GM12873 (cell line): ENCODE data around the gene ICAM2.

ENCODE experiments used
- CTCF ChIP-seq: IDR thresholded peaks from 2 replicates; pipeline ENCODE4 v1.5.1; 2012; ENCODE audit warnings: low read depth, mild to moderate bottlenecking, moderate library complexity, low read length, control low read depth; ENCODE audit not compliant: insufficient read depth; ENCODE audit errors: missing control alignments

Gene ICAM2

GRCh38 chr17:64042700-64043485 lies 22.5 kb upstream of the ICAM2 start:
- no peak for TF ChIP-seq CTCF

- TF ChIP-seq CTCF, result no peak
Measured at GRCh38 chr17:64041912-64042311, 21.5 kb upstream of the ICAM2 start.

GRCh38 chr17:64040206-64040605 lies 19.8 kb upstream of the ICAM2 start:
- TF ChIP-seq CTCF, result no peak

GRCh38 chr17:64039106-64039400 lies 18.6 kb upstream of the ICAM2 start:
- no peak for TF ChIP-seq CTCF

- no peak for TF ChIP-seq CTCF
Measured at GRCh38 chr17:64038331-64039105, 18.1 kb upstream of the ICAM2 start.

GRCh38 chr17:64037802-64038201 lies 17.4 kb upstream of the ICAM2 start:
- TF ChIP-seq CTCF, result no peak

GRCh38 chr17:64037180-64037579 lies 16.7 kb upstream of the ICAM2 start:
- TF ChIP-seq CTCF, result no peak
